ENCODE data around the gene OR52A1.
"Not testable (repeated sequence)": the region's sequence is repeated elsewhere in the genome, so short reads cannot be mapped to it uniquely, and the experiment has no call there.

Gene OR52A1

GRCh38 chr11:5154657-5155056 is at the start of gene OR52A1:
Gene OR52A1 (minus strand): TSS chr11:5154757. CDS start chr11:5152369, 2,388 bp downstream.
- DNase-seq (ENCODE audit: low read depth), result no peak

DNA sequence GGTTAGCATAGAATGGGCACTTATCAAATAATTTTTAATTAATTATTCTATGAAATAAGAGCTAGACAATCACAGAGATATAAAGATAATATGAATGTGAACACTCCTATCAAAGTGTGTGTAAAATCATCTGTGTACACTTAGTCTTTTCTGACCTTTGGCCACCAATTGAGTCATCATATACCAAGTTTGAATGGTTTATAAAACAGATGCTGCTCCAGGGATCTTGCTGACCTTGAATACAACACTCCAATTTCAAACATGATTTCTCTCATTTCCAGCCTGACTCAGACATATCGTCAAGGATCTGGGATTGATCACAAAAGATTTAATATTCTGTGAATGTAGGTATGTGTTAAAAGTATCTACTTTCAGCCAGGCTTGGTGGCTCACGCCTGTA is 48.8 kb upstream of the OR52A1 start:
- DNase-seq (ENCODE audit: low read depth), result no peak

DNA sequence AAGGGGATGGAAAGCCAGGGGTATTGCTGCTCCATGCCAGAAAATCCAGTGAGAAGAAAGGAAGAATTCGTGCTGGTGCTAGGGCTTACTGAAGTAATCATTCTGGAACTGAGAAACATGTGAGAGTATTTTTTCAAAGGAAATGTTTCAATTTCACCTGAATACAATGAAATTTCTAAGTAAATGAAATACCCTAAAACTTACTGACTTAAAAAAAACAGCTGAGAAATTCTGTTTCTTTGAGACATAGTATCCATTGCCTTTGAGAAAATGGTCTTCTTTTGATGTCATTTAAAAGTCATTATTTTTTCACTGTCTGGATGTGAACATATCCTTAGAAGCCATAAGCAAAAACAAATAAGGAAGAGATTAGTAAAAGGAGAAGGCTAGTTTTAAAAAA is 46.0 kb upstream of the OR52A1 start, which contains the start of gene OR51V1:
OR51V1 (minus strand) TSS at position 101 of the 400 bp plus-strand sequence; CDS start at position 101, 0 bp downstream.
- DNase-seq (ENCODE audit: low read depth), result no peak

DNA sequence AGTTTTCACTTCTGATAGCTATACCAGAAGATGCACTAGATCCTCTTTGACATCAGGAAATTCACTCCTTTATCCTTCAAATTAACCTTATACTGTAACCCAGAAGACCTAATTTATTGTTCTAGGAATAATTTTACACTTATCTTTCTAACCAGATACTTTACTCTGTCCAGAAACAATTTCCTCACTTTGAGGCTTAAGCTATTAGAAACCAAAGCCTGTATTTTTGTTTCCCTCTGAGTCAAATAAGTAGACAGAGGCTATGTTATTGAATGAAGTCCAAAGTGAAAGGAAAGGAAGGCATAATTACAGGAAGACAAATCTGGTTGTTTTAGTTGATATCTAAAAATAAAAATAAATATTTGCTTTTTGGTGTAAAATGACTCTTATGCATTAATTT is 43.7 kb upstream of the OR52A1 start:
- DNase-seq (ENCODE audit: low read depth), result no peak

DNA sequence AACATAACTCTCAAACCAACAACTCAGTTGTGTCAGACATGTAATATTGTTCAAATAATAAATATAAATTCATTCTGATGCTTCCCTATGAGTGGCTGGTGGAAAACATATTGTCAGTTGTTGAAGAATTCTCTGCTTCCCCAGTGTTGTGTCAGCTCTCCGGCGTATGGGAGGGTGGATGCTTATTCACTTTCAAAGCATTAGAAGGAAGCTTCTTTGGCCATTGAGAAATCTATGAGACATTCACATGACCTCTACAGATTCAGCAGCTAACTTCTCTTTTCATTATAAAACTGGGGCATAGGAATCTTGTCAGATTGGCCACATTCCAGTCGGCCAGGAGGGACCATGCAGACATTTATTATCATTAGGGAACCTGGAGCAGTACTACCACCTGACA is 43.0 kb upstream of the OR52A1 start:
- no peak for DNase-seq (ENCODE audit: low read depth)

DNA sequence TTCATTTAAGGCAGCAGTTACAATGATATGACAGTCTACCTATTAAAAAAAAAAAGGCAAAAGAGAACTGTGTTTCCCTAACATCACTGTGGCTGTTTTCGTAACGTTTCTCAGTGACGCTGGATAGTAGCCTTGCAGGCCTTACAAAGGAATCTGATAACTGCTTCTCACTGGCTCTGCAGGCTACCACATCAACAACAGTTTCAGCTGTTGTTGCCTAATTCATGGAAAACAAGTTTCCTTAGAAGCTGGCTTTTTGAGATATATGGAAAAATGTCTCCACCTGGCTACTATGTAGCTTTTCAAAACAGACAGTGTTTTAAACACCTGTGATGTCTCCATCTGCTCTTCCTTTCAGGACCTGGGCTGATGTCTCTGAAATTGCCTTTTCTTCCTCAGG is 42.2 kb upstream of the OR52A1 start:
- DNase-seq (ENCODE audit: low read depth), result no peak

DNA sequence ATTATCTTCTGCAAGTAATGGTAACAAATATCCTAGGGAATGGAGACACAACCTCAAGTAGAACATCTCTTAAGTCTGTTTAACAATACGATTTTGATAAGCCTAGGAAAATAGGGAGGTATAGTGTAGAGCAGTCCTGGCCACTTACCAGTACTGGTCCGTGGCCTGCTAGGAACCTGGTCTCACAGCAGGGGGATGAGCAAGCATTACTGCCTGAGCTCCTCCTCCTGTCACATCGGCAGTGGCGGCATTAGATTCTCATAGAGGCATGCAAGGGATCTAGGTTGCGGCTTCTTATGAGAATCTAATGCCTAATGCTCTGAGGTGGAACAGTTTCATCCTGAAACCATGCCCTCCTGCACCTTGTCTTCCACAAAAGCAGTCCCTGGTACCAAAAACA is 41.5 kb upstream of the OR52A1 start:
- DNase-seq (ENCODE audit: low read depth), result no peak

DNA sequence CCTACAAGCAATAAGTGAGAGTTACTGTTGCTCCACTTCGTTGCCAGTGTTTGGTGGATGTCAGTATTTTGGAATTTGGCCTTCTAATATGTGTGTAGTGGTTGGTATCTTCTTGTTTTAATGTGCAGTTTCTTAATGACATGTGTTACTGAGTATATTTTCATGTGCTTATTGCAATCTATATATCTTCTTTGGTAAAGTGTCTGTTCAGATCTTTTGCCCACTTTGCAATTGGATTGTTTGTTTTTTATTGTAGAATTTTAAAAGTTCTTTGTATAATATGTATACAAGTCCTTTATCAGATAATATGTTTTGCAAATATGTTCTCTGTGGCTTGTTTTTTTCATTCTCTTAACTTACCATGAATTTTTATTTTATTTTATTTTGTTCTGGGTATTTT is 38.2 kb upstream of the OR52A1 start:
- DNase-seq (ENCODE audit: low read depth), result no peak

DNA sequence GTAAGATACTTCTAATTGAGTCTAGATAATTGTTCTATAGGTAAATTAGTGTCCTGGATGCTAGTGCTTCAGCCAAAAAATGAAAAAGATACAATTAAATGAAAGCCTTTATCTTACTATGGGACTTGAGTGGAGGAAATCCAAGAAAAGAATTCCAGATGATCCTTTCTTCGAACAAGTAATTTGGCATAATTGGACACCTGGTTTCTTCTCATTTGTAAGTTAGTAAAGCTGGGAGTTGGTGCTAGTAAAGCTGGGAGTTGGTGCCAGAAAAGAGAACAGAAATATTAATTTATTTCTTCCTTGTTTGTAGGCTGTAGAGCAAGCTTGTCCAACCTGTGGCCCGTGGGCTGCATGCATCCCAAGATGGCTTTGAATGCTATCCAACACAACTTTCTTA is 33.6 kb upstream of the OR52A1 start:
- DNase-seq (ENCODE audit: low read depth), result no peak

- no peak for DNase-seq (ENCODE audit: low read depth)
These were observed 23.7 kb upstream of the OR52A1 start for GRCh38 chr11:5178046-5178837.

DNA sequence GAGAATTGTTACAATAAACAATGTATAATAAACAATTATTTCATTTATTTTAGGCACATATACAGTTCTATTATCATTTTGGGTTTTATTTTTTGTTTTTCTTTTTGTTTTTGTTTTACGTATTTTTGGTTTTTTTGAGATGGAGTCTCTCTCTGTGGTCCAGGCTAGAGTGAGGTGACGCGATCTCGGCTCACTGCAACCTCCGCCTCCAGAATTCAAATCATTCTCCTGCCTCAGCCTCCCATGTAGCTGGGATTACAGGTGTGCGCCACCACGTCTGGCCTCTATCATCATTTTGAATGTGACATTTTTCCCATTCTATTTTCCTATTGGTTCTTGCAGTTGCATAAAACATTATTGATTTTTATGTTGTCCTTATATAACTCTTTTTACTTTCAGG is 20.4 kb upstream of the OR52A1 start:
- DNase-seq (ENCODE audit: low read depth), result no peak

DNA sequence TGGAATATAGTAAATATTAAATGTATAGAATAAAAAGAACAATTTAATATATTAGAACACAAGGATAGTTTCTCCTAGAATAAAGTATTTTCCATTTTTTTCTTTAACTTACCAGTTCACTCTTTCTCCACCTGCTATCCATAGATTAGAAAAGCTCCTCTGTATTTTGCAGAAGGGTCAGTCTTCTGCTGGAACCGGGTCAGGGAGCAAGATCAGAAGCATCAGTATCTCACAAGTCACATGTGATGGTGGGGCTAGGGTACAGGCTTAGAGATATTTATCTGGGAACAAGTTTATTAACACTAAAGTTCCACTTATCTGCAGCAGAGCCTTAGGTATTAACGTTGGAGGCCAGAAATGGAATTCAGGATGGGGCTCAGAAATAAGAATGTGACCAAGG is 17.3 kb upstream of the OR52A1 start:
- no peak for DNase-seq (ENCODE audit: low read depth)

- DNase-seq (ENCODE audit: low read depth), result not testable (repeated sequence)
These were observed 11.3 kb upstream of the OR52A1 start for GRCh38 chr11:5165898-5166297.

- DNase-seq (ENCODE audit: low read depth), result not testable (repeated sequence)
These were observed 10.2 kb upstream of the OR52A1 start for GRCh38 chr11:5164807-5165206.

- not testable (repeated sequence) for DNase-seq (ENCODE audit: low read depth)
These were observed 6.5 kb upstream of the OR52A1 start for GRCh38 chr11:5161045-5161444.

DNA sequence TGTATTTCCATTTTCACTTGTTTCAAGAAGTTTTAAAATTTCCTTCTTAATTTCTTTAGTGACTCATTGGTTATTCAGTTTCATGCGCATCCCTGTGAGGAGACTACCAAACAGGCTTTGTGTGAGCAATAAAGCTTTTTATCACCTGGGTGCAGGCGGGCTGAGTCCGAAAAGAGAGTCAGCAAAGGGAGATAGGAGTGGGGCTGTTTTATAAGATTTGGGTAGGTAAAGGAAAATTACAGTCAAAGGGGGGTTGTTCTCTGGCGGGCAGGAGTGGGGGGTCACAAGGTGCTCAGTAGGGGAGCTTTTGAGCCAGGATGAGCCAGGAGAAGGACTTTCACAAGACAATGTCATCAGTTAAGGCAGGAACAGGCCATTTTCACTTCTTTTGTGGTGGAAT is 5.7 kb upstream of the OR52A1 start:
- not testable (repeated sequence) for DNase-seq (ENCODE audit: low read depth)

DNA sequence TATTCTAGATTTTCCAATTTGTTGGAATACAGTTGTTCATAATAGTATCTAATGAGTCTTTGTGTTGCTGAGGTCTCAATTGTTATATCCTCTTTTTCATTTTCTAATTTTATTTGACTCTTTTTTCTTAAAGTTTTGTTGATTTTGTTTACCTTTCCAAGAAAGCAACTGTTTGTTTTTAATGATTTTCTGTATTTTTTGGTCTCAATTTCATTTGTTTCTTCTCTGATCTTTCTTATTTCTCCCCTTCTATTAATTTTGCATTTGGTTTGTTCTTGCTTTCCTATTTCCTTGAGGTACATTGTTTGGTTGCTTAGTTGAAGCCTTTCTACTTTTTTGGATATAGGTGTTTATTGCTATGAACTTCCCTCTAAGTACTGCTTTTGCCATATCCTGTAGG is 5.2 kb upstream of the OR52A1 start:
- DNase-seq (ENCODE audit: low read depth), result no peak

- DNase-seq (ENCODE audit: low read depth), result no peak
These were observed 754 bp downstream of the OR52A1 start for GRCh38 chr11:5153574-5154431.

GRCh38 chr11:5151713-5152153 is 2.8 kb downstream of the OR52A1 start:
- no peak for DNase-seq (ENCODE audit: low read depth)

DNA sequence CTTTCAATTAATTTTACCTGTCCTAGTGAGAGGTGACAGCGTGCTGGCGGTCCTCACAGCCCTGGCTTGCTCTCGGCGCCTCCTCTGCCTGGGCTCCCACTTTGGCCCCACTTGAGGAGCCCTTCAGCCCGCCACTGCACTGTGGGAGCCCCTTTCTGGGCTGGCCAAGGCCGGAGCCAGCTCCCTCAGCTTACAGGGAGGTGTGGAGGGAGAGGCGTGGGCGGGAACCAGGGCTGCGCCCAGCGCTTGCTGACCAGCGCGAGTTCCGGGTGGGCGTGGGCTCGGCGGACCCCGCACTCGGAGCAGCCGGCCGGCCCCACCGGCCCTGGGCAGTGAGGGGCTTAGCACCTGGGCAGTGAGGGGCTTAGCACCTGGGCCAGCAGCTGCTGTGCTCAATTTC is 10.4 kb downstream of the OR52A1 start:
- not testable (repeated sequence) for DNase-seq (ENCODE audit: low read depth)

DNA sequence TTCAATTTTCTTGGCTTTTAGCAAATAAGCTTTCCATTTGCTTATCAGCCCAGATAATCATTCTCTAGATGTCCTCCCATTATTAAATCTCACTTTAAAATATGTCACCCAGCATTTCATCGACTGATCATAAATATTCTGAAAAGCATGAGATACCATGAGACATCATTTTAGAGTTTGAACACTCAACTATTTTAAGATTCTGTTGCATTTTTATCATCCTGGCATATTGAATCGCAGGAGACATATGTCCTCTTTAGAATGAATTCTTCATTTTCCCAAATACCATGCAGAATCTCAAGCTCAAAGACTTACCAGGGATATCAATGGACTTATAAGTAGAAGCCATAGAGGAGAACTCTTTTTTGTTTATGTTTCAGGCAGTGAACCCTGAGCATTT is 16.6 kb downstream of the OR52A1 start, which contains the start of gene OR52A5:
OR52A5 (minus strand) TSS at position 361 of the 400 bp plus-strand sequence. CDS start 5,714 bp downstream, outside the sequence.
- no peak for DNase-seq (ENCODE audit: low read depth)

DNA sequence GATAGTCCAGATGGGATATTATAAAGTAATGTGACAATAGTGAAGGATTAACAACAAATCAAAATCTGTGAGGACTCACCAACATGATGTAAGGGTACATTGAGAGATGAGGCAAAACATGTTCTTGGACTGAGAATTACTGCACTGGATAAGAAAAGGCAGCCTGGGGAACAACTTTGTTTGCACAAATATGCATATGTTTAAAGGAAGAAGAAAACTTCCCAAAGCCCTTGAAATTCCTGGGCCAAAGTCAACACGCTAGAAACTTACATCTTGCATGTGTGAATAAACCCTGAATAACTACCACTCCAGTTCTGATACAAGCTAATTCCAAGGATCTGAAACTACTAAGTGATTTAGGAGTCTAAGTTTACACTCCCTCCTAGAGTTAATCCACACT is 17.5 kb downstream of the OR52A1 start:
- DNase-seq (ENCODE audit: low read depth), result no peak

GRCh38 chr11:5136261-5136660 is 18.3 kb downstream of the OR52A1 start:
- DNase-seq (ENCODE audit: low read depth), result no peak
